DND-41 (cell line): ENCODE data around the gene RABGAP1L.

Source experiments
- CTCF ChIP-seq: IDR thresholded peaks from 2 replicates; pipeline ENCODE4 v1.5.1; 2012; ENCODE audit warnings: borderline replicate concordance, low read length, moderate library complexity, mild to moderate bottlenecking; ENCODE audit not compliant: poor library complexity, severe bottlenecking; ENCODE audit errors: extremely low read depth
- EZH2 ChIP-seq: IDR thresholded peaks from 3 replicates; pipeline ENCODE4 v1.6.1; 2012; ENCODE audit warnings: borderline replicate concordance, low read depth, mild to moderate bottlenecking, moderate library complexity, low read length, inconsistent platforms; ENCODE audit not compliant: severe bottlenecking

- TF ChIP-seq CTCF: no peak
- no peak for TF ChIP-seq EZH2
These were observed 115.6 kb downstream of the RABGAP1L start for GRCh38 chr1:174274884-174275283.
